ENCODE measurements around the gene PGM1.

The PGM1 gene

DNA sequence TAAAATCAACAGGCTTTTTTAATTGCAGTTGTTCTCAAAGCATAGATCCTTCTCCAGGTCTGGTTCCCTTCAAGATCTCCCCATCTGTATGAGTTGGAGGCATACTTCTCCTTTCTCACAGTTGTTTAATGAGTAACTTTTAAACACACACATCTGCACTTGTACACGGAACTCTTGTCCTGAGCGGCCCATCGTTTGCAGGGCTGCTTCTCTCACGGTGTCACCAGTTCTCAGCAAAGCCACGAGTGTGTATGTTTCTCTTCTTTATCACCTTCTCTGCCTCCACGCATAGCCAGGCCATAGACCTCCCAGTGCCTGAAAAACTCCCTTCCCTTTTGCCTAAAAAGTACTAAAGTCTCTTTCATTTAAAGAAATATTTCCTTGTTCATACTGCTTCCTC is 111.9 kb downstream of the PGM1 start:
- DNase-seq = no peak

DNA sequence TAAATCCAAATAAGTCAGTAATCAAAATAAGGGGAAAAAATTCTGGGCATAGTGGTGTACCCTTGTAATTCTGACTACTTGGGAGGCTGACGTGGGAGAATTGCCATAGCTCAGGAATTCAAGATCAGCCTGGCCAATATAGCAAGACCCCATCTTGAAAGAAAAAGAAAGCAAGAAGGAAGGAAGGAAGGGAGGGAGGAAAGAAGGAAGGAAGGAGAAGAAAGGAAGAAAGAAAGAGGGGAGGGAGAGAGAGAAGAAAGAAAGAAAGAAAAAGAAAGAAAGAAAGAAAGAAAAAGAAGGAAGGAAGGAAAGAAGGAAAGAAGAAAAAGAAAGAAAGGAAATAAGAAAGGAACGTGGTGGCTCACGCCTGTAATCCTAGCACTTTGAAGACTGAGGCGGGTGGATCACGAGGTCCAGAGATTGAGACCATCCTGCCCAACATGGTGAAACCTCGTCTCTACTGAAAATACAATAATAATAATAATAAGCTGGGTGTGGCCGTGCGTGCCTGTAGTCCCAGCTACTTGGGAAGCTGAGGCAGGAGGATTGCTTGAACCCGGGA is 116.1 kb downstream of the PGM1 start:
- DNase-seq = no peak

All from suppressor macrophage (primary cell).